Measurements from ENCODE around the gene NBAS.
"Not testable (repeated sequence)": the region's sequence is repeated elsewhere in the genome, so short reads cannot be mapped to it uniquely, and the experiment has no call there.

Gene NBAS

DNA sequence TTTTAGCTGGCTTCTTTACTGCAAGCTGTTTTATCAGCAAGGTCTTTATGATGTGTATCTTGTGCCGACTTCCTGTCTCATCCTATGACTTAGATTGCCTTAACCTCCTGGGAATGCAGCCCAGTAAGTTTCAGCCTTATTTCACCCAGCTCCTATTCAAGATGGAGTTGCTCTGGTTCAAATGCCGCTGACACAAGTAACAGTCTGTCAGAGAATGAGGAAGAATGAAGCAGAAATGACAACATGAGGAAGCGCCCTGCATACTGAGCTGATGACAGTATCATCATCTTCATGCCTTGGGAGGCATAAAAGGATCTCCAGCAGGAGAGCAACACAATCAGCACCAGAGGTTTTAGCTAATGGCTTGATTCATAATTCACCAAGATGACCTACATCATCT, 309.4 kb downstream of the NBAS start:
- no peak for DNase-seq

DNA sequence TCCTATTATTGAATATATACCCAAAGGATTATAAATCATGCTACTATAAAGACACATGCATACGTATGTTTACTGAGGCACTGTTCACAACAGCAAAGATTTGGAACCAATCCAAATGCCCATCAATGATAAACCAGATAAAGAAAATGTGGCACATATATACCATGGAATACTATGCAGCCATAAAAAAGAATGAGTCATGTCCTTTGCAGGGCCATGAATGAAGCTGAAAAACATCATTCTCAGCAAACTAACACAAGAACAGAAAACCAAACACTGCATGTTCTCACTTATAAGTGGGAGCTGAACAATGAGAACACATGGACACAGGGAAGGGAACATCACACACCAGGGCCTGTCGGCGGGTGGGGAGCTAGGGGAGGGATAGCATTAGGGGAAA, 310.2 kb downstream of the NBAS start:
- DNase-seq: not testable (repeated sequence)

- no peak for DNase-seq
These were observed 314.3 kb downstream of the NBAS start for GRCh38 chr2:15246870-15247269.

DNA sequence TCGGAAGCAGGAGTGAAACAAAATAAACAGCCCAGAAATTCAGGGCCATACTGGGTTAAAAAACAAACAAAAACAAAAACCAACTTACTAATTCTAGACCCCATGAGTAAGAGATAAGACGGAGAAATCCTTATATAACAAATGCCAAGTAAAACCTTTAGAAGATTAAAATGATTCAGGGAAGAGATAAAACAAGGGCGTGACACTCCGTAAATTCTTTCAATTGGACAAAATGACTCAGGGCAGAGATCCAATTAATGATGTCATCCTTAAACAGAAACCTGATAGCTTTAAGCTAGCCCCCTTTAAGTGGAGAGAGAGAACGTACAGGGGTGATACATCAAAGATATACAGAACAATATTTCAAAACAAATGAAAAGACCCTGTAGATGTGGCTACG, 317.4 kb downstream of the NBAS start:
- no peak for DNase-seq

DNA sequence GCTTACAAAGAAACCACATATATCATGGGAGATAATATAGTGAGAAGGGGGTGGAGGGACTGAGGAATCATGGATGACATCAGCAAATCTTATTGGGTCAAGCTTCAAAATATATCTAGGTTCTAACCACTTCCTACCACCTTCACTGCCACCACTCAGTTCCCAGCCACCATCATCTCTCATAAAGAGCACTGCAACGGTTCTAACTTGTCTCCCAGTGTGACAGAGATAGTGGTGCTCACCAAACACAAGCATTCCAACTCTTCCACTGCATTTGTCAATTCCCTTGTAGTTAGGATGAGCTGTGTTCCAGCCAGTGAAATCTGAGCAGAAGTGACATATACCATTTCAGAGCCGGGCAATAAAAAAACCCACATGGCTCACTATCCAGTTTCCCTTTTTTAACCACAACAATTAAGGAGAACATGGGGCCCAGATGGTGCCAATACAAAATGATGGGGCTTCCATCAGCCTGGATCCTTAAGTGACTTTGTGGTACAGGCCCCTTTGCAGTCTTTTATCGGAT, 318.1 kb downstream of the NBAS start:
- peak; percentile 6 for DNase-seq

DNA sequence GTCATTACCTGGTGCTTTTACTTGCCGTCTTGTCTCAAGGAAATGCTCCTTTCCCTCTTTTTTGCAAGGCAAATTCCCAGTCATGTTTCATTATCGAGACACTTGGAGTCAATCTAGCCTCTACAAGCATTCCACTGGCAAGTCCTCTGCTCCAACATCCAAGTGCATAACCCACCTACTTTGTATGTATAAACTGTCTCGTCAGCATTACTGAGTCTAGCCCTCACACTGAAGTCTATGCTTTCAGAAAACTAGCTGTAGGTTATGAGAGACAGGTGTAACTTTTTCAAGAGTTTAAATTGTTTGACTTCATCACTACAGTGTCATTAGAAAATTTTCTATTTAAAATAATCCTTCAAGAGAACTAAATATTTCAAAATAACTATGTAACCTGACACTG, 319.2 kb downstream of the NBAS start:
- DNase-seq: no peak

GRCh38 chr2:15241201-15241600, 319.9 kb downstream of the NBAS start:
- DNase-seq: no peak

- no peak for DNase-seq
These were observed 323.1 kb downstream of the NBAS start for GRCh38 chr2:15238028-15238427.

DNA sequence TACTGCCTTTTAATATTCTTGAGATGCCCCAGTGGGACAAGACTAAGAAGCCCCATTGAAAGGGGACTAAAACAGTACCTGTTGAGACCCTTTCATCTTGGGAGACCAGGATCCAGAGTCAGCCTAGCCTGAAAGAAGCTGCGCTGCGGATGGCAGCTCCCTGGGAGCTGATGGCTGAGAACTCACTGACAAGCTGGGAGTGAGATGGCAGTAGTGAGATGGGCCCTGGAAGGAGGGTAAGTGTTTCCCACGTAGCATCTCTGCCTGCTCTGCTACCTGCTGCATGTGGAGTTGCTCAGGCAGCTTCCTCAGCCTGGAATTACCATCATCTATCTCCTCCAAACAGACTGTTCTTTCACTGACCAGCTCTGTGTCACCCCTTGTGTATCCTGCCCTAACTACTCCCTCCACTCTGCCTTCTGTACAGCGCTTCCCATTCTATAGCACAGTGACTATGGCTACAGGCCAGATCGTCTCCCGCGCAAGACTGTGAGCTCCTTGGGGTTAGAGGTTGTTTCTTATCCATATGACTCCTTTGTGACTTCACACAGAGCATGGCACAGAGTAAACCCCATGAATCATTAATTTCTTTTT, 330.4 kb downstream of the NBAS start:
- DNase-seq: no peak

- no peak for DNase-seq
These were observed 334.5 kb downstream of the NBAS start for GRCh38 chr2:15226661-15227060.

- no peak for DNase-seq
These were observed 336.0 kb downstream of the NBAS start for GRCh38 chr2:15225131-15225530.

DNA sequence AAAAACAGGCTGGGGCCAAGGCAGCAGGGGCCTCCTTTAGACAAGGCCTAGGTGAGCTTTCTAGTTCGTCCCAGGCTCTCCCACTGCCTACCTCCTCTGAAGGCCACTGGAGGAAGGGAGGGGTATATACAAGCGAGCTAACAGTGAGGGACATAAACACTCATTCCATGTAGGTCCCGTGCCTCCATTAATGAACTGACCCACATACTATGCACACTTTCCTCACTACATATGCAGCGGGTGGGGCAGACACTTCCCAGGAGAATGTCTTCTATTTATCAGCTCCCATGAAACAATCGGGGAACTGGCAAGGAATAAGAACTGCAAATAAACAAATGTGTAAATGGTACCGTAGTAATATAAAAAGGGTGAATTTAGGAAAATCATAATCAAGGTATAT, 336.5 kb downstream of the NBAS start:
- no peak for DNase-seq

- no peak for DNase-seq
These were observed 337.2 kb downstream of the NBAS start for GRCh38 chr2:15223887-15224286.

DNA sequence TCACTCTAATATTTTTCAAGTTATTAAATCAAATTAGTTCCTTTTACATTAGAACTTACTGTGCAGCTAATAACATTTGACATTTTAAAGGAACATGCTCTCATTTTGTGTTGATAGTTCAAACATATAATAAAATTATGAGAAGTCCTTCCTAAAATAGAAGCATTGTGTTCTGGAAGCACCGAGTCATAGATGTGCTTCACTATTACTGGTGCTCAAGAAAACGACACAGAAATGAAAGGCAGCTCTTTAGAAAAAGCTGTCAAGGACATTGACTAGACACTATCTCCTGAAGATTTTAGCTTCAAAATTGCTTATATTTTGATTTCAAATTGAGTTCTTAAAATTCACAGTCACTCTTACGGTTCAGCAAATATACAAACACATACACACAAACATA, 338.3 kb downstream of the NBAS start:
- DNase-seq: no peak

GRCh38 chr2:15220603-15221002, 340.5 kb downstream of the NBAS start:
- no peak for DNase-seq

DNA sequence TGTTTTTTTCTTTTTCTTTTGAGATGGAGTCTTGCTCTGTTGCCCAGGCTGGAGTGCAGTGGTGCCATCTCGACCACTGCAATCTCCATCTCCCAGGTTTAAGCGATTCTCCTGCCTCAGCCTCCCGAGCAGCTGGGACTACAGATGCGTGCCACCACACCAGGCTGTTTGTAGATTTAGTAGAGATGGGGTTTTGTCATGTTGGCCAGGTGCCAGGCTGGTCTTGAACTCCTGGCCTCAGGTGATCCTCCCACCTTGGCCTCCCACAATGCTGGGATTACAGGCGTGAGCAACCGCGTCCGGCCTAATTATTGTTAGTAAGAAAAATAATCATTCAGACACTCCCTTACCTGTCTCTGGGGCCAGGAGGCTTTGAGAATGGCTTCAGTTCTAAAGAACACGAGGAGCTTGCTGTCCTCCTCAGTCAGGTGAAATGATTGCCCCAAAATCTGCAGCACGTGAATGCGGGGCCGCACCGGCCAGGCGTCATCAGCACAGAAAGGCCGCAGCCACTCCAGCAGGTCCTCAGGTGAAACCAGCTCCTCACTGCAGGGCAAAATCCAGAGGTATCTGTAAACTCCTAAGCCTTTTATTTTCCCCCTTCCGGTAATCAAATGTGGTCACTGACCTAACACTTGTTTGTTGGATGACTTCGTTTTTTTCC, 342.6 kb downstream of the NBAS start:
- no peak for DNase-seq

DNA sequence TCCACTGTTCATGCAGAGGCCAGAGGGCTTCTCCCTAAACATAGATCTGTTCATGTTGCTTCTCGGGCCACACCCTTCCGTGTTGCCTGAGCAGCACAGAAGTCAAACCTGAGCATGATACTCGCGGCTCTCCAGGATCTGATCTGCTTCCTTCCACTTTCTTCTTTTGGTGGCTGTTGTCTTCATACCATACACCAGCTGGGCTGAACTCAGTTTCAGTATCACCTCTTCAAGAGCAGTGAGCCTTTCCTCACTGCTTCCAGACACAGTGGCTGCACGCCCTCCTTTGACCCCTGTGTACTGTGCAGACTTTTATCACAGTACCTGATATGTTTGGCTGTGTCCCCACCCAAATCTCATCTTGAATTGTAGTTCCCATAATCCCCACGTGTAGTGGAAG, 348.9 kb downstream of the NBAS start:
- DNase-seq: no peak

- not testable (repeated sequence) for DNase-seq
These were observed 350.6 kb downstream of the NBAS start for GRCh38 chr2:15210542-15210941.

- no peak for DNase-seq
These were observed 354.7 kb downstream of the NBAS start for GRCh38 chr2:15206419-15206818.

DNA sequence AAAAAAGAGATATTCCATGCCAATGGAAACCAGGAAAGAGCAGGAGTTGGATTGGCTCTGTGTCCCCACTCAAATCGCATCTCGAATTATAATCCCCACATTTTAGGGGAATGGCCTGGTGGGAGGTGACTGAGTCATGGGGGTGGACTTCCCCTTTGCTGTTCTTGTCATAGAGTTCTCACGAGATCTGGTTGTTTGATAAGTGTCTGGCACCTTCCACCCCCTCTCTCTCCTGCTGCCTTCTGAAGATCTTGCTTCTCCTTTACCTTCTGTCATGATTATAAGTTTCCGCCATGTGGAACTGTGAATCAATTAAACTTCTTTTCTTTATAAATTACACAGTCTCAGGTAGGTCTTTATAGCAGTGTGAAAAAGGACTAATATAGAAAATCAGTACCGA, 355.6 kb downstream of the NBAS start:
- DNase-seq: no peak

- no peak for DNase-seq
These were observed 360.1 kb downstream of the NBAS start for GRCh38 chr2:15201009-15201408.

GRCh38 chr2:15200581-15200980, 360.6 kb downstream of the NBAS start:
- no peak for DNase-seq

DNA sequence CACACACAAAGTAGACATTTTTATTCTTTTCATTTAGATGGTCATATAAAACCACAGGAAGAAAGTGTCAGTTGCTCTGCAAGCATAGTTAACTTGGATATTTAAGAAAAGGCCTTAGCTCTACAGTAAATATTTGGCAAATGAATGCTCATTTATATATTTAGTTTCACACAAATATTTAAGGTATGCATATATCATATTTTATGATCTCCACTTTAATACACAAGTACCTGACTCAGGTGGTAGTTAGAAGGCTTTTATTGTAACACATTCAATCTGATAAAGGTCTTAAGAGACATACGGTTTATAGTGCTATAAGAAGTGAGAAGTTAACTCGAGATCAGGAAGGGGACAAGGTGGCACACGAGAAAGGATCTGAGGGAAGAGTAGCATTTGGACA, 363.1 kb downstream of the NBAS start:
- DNase-seq: no peak

DNA sequence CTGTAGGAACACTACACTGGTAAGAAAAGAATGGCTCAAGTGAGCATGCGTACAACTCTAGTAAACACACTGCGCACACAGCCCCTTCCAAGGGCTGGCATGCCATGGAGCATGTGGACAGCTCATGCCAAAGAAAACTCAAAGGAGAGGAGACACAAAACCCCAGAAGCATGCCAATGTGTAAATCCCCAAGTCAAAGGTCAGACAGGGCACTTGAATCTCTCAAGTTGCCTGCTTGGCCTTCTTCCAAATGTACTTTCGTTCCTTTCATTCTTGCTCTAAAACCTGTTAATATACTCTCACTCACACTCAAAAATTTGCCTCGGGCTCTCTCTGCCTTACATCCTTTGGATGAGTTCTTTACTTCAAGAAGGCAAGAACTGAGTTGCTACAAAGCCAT, 365.3 kb downstream of the NBAS start:
- DNase-seq: no peak

DNA sequence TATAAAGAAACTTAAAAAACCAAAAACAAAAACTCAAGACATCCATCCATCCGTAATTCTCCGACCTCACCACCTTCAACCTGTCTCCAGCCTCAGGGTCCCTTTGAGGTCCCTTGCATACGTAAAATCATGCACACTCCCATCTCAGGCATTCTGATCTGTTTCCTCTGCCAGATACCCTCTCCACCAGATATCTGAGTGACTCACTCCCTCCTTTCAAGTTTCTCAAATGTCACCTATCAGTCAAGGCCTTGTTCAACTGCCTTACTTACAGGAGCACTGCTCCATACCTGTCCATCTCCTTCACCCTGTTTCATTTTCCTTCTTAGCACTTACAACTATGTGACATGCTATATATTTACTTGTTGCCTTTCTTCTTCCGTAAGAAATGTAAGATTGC, 369.3 kb downstream of the NBAS start:
- DNase-seq: no peak

Measured in DMS 273 treated with DMSO at 0.1 percent for 48 hours (cell line).